EL (cell line): ENCODE results near the gene CRACDL.
"Not testable (repeated sequence)": the region's sequence is repeated elsewhere in the genome, so short reads cannot be mapped to it uniquely, and the experiment has no call there.

ENCODE experiments used
- DNase-seq: peaks from one replicate; pipeline ENCODE4 v3.0.0-alpha.2; 2016

CRACDL gene

DNA sequence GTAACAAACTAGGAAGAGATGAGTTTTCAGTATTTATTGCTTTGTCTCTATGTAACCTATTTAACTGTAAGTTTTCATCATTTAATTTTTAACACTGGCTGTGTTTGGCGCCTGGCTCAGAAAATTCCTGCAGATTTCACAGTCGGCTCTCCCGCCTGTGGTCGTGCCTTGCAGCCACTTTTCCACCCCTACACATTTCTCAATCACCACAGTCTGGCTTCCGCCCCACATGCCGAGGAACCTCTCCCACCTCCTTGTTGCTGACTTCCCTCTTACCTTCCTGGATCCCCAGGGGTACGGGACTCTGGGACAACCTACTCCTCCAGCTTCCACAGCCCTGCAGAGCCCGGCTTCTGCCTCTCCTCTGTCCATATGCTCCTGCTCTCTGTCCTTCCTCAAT is 163.5 kb downstream of the CRACDL start:
- no peak for DNase-seq

DNA sequence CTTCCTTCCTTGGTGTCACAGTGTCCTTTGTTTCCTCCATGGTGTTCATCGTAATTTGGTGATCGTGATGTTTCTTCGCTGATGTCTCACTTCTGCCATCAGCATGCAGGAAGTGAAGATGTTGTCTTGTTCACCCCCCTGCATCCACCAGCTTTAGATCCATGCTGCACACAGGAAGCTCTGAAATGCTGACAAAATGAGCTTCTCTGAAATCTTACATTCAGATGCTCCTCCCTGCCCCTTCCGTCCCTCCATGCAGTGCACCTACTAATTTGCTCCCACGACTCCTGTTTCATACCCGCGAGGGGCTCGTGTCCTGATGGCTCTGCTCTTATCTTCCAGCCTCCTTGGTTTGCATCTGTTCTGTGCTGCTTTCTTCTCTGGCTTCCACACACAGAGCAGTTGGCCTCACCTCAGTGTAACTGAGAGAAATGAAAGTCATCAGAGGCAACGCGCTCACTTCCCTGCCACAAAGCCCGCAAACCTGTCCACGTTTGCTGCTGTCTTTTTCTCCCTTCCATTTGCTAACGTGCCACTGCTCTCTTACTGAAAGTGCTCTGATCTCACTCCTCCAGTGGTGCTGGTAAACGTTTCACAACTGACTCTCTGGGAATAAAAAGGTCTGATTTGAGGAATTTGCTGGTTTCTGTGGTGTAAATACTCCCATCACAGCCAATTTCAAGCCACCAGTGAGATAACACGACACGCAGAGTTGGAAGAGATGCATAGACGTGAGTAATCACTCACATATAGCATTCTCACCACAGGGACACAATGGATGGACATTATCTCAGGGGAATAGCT is 164.1 kb downstream of the CRACDL start:
- DNase-seq, result no peak

DNA sequence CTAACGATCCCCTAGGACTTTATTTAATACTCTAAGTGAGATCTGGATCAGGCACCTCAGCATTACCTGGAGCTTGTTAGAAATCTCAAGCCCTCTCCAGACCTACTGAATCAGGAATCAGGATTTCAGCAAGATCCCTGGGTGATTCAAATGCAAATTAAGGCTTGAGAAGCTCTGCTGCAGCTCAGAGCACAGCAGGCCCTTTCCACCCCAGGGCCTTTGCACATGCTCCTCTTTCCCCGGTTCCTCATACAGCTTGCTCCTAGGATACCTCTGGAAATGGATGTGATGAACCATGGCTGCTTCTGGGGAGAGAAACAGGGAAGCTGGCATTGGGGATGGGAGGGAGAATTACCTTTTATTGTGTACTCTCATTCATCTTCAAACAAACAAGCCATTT is 164.8 kb downstream of the CRACDL start:
- no peak for DNase-seq

DNA sequence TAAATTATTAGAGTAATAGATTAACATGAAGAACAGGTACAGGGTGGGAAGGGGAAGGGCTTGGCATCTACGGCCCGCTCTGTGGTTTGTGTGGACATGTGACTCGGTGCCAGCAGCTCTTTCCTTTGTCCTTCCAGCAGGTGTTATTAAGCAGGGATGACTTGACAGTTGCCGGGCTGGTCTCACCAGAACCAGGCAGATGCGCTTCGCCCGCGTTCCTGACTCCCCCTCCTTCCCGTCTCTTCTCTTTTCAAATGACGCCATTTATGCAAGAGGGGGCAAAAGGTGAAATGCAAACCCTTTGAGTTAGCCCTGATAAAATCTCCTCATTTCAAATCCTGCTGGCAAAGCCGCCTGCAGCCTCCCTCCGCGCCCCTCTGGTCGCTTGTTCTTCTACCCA is 166.2 kb downstream of the CRACDL start:
- DNase-seq, result no peak

DNA sequence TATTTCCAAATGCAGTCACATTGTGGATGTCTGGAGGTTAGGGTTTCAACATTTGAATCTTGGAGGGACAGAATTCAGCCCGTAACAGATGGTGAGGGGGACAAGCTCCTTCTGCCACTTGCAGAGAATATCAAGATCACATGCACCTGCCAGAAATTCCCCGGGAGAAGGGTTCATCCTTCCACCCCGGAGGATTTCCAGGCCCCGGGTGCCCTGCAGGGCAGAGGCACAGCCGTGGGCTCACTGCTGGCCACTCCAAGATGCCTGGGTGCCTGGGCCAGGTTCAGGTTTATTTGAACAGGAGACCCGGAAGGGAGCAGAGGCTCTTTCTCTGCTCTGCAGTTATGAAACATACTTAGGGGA is 166.9 kb downstream of the CRACDL start:
- DNase-seq, result no peak

DNA sequence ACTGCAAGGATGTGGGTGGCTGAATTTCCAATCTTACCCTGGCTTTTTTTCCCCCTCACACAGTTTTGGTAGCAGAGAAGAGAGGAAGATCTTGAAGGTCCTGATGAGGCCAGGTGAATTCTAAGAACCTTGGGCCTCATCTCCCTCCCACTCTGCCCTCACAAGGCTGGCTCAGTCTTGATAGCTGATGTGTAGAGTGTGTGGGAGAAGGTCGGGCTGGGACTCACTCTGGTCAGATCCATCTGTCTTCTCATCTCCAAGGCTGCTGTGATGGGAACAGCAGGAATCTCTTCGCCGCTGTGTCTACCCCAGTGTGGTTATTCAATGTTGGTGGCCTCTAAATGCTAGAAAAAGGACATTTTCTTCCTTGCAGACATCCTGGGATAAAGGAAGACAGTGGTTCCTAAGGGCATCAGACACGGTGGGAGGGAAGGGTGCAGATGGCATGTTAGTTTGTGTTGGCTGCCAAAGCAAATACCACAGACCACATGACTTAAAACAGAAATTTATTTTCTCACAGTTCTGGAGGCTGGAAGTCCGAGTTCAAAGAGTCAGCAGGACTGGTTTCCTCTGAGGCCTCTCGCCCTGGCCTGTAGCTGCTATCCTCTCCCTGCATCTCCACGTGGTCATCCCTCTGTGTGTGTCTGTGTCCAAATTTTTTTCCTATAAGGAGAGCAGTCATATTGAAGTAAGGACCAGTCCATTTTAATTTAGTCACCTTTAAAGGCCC is 167.5 kb downstream of the CRACDL start:
- peak; percentile 45 for DNase-seq

DNA sequence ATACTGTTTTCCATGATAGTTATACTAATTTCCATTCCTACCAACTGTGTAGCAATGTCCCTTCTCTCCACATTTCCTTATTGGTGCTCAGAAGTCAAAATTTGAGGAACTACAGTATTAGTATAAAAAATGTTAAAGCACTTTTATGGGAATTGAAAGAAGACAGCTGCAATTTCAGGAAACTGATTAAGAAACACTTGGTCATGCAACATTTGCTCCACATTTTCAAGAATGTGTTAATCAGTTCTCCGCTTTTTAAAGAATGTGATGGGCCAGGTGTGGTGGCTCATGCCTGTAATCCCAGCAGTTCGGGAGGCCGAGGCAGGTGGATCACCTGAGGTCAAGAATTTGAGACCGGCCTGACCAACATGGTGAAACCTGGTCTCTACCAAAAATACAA is 171.5 kb downstream of the CRACDL start:
- no peak for DNase-seq

DNA sequence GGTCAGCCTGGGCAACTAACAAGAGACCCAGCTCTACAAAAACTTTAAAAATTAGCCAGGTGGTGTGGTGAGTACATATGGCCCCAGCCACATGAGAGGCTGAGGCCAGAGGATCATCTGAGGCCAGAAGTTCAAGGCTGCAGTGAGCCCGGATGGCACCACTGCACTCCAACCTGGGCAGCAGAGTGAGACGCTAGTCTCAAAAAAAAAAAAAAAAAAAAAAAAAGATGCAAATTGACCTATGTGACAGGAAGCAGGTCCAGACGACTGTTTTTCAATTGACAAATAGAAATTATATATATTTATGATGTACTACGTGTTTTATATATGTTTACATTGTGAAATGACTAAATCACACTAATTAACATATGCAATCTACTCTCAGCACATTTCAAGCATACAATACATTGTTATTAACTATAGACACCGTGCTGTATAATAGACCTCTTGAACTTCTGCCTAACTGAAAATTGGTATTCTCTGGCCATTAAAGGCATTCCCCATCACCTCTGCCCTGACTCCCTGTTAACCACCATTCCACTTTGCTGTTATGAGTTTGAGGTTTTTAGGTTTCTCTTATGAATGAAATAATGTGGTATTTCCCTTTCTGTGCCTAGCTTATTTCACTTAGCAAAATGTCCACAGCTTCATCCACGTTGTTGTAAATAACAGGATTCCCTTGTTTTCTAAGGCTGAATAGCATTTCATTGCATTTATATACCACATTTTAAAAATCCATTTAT is 172.6 kb downstream of the CRACDL start:
- DNase-seq, result no peak

DNA sequence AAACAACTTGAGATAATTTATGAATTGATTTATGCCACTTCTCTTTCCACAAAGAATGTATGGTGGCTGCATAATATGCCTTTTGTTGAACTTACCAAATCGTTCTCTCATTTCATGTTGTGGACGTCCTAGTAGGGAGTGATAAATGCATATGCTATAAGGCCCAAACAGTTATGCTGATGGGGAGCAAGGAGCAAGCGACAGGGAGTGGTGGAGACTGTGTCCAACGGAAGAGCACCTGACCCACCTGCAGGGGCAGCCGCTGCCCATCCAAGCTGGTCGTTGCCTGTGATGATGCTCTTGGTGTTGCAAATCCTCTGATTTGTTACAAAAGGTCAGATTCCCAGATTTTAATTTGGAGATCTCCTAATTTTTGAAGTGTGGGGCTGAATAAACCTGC is 174.1 kb downstream of the CRACDL start:
- no peak for DNase-seq

DNA sequence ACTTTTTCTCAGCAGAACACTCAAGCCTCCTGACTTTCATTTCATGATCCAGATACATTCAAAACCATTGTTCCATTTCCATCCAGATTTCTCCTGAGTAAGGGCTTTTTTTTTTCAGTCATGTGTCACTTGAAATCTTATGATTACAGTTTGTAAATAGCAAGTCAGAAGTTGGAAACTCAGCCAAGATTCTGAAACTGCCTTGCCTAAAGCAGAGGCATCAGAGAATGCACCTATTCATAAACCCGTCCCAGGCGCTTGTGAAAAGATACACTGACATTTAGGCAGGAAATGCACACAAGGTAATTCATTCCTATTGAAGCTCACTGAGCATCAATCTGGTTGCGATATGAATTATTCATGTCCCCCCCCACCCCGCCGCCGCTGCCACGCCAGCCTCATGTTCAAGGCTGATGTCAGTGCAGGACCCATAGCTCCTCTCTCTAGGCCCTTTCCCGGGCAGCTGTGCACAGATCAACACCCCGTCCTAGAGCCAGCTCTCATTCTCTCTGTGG is 174.7 kb downstream of the CRACDL start:
- no peak for DNase-seq

DNA sequence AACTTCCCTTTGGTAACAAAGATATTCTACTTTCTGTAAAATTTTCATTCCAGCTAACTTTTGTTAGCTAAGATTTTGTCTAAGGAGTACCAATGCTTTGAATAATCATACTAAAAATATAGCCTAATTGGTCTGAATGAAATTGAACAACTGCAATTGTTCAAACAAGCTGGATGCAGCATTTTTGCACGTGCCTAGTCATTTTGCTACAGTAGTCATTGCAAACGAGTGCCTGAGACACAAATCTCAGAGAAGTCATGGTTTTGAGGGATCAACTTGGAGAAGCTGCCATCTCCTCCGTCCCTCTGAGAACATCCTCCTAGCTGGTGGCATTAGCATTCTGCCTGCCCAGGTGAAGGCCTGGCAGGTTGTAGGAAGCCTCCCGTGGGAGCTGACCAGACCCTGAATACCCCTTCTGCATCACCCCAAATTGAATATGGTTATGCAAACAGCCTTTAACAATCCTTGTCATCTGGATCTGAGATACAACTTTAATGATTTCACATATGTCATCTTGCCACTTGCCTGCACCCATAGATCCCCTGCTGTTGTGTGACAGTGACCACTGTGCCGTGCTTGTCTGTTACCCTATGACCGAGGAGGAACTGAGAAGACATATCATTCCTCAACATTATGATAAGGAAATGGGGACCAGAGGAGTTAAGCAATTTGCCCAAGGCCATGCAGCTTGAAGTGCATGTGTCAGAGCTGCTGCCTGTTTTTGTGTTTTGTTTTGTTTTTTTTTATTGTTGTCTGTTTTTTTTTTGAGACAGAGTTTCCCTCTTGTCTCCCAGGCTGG is 176.0 kb downstream of the CRACDL start:
- no peak for DNase-seq

DNA sequence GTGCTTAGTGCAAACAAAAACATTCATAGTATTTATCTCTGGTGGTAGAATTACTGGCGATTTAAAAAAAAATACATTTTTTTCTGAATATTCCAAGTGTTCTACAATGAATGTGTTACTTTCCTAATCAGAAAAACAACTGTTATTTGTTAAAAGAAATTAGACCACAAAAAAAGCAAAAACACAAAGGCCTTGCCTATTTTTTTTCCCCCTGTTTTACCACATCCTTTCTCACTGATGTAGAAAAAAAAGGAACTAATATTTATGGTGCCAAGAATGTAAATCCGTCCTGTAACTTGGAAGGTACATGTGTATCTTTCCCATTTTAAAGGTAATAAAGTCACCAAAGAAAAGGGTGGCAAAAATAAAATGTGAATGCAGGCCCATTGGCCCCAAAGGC is 176.7 kb downstream of the CRACDL start:
- DNase-seq, result no peak

DNA sequence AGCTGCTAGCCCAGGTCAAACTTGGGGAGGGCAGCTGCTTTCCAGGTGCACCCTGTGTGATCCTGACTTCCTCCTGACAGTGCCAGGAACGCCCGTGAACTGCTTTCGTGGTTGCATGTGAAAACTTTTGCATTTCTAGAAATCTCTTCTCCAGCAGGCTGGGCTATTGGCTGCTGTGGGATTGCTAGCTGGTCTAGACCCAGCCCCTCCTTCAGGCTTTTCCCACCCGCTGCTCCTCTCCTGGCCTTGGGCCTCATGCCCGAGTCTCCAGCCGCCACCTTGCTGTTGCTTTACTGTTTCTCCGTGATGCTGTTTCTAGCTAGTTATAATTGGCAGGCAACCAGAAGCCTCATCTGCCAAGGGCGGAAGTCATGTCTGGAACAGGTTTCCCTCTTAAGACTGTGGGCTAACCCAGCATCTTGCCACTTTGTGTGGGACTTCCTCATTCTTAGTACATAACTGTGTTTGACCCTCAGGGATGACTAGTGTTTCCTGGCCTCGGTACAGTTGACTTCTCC is 178.1 kb downstream of the CRACDL start:
- DNase-seq, result peak; percentile 95

DNA sequence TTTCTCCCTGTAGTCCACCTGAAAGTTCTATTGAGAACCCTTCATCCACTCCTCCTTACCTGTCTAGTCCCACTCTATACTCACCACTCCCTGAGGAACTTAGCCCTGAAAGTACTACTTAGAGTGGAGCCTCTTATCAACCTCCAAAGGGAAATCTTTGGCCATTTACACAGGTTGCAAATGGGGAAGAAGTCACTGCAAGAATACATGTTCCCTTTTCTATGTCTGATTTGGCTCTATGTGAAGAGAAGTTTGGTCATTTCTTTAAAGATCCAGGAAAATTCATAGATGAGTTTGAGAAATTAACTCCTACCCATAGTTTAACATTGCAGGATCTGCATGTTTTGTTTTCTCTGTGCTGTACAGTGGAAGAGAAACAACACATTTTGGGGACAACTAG is 182.2 kb downstream of the CRACDL start:
- no peak for DNase-seq

DNA sequence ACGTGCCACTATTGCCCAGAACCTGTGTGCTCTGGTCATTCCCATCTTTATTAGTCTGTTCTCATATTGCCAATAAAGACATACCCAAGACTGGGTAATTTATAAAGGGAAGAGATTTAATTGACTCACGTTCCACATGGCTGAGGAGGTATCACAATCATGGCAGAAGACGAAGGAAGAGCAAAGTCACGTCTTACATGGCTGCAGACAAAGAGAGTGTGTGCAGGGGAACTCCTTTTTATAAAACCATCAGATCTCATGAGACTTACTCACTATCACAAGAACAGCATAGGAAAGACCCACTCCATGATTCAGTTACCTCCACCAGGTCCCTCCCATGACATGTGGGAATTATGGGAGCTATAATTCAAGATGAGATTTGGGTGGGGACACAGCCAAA is 183.3 kb downstream of the CRACDL start:
- DNase-seq, result not testable (repeated sequence)

DNA sequence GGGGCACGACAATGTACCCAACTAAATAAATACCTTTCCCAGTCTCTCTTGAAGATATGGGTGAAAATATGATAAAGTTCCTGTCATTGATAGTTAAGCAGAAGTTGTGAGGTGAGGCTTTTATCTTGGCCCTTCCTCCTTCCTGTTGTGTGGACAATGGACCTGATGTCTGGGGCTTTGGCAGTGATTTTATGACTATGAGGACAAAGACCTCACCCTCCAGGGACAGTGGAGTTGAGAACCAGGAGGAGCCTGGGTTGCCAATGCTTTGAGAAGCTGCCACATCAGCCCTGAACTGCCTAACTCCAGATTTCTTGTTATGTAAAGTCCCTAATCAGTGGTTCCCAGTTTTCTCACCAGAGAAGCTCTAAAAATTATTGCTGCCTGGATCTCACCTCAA is 184.3 kb downstream of the CRACDL start:
- DNase-seq, result no peak

DNA sequence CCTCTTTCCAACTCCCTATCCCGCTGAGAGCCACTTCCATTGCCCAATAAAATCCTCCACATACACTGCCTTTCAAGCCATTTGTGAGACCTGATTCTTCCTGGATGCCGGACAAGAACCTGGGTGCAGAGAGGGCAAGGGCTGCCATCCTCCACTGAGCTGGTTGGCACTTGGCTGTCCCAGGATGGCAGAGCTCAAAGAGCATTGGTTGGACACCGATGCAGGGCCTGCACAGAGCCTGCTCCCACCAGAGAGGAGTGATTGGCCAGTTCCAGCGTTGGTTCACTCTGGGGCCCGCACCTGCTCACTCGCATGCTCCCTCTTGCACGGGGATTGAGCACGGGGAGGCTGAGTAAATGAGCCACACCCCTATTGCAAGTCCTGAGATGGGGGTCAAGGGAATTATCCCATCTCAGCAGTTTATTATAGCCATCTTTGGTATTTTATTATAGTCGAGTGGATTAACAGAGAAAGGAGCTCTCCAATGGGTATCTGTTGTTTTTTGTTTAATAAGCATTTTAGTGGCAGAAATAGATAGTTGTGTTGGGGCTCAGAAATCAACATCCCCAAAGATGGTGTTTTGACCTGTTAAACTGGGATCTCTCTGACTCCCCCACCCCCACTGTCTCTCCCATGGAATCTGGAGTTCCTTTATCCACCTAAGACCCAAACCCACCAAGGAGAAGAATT is 185.3 kb downstream of the CRACDL start:
- no peak for DNase-seq

DNA sequence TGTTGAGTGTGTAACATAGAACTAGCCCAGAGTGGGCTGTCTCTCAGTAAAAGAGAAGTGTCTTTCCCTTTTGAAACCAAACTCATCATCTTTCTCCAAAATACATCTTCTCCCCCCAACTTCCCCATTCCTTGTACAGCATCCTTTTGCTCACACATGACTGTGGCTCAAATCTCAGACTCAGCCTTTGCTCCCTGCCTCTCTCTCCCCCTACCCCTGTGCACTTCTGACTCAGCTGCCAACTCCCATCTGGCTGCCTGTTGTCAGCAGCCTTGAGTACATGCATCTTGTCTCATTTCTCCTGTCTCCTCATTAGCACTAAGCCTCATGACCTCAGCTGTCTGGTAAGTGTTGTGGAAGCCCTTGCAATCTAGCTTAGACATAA is 187.0 kb downstream of the CRACDL start:
- DNase-seq, result no peak

DNA sequence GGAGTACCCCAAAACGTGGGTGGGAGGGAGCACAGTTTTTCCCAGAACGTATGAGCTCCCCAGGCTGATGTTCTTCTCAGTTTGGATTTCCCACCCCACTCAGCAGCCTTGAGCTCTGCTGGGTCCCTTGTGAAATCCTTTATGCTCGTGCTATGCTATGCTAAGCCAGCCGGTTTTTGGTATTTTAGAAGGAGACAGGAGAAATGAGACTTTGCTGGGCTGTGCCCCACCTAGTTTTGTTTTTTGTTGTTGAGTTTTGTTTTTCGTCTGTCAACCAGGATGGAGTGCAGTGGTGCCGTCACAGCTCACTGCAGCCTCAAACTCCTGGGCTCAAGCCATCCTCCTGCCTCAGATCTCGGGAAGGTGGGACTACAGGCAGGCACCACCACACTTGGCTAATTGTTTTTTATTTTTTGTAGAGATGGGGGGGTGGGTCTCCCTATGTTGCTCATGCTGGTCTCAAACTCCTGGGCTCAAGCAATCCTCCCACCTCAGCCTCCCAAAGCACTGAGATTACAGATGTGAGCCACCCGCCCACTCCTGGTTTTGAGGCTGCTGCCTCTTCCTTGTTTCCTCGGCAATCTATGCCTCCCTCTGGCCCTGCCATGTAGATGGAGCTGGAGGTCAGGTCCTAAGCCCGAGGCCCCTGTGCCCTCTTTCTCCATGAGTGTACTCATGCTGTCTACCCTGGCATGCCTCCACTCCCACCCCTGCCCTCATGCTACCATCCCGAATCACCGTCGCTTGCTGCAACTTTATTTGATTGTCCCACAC is 187.5 kb downstream of the CRACDL start:
- no peak for DNase-seq

DNA sequence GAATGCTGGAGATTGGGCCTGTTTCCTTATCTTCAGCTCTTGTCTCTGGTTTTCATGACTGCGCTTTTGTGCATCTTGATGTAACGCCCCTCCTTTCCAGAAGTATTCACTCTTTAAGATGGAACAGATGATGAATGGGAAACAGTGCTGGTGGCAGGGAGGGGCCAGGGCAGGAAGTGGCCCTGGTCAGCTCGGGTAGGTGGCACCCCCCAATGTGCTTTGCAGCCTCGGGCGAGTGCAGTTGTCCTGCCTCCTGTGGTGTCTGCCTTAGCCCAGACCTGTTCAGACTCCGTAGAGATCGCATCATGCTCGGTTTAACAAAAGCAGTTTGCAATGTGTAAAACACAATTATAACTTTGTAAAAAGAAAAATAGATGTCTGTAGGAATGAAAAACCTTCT is 188.1 kb downstream of the CRACDL start:
- no peak for DNase-seq

DNA sequence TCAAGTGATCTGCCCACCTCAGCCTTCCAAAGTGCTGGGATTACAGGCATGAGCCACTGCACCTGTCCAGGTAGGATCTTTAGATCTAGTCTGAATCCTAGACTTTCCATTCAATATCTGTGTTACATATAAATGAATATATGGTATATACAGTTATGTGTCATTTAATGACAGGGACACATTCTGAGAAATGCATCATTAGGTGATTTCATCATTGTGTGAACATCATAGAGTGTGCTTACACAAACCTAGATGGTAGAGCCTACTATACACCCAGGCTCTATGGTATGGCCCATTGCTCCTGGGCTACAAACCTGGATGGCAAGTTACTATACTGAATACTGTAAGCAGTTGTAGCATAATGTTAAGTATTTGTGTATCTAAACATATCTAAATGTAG is 189.6 kb downstream of the CRACDL start:
- no peak for DNase-seq
